Fibroblast of skin of scalp (primary cell): ENCODE measurements around the gene ANO4.
"Not testable (repeated sequence)": the region's sequence is repeated elsewhere in the genome, so short reads cannot be mapped to it uniquely, and the experiment has no call there.

Experiments used
- DNase-seq: peaks from one replicate; pipeline ENCODE4 v3.0.0-alpha.2; 2013

The ANO4 gene

GRCh38 chr12:101097829-101098580 is 303.4 kb downstream of the ANO4 start:
- DNase-seq = no peak

DNA sequence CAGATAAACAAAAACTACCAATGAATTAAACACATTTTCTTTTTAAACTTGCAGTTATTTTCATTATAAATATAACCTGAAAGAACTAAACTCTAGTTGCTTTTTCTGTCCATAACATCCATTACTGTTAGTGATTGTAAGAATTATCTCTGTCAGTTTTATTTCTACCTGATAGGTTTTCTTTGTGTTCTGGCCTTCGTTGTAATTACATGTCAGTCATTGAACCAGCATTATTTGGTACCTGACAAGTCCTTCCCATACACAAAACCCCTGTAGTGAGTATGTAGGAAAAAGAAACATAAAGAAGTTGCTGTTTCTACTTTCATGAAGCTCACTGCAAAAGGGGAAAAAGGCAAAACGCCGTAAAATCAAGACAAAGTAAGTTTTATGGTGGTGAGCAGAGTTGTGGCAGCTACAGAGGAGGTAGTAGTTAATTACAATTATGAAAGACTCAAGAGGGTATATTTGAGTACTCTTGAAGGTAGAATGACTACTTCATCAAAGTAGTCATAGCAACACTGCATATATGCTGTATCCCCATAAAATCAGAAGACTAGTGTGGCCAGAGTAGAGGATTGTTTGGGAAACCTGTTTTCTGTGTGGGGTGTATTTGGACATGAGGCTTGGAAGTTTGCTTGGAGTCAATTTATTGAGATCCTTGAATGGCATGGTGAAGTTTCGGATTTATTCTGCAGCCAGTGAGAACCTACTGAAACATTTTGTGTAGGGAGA is 312.6 kb downstream of the ANO4 start:
- DNase-seq = no peak

DNA sequence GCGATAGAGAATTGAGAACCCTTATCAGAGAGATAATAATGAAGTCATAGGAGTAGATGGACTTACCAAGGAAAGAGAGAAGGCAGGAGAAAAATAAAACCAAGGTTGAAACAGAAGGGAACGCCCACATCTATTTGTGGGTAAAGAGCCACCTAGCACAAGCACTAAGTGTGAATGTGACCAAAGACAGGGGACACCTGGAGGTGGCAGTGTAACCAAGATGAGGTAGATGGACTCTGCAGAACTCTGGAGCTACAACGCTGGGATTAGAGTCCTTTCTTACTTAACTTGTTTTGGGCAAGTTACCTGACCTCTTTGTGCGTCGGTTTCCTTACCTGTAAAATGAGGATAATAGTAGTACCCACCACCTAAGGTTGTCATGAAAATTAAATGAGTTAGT is 313.6 kb downstream of the ANO4 start:
- DNase-seq = no peak

GRCh38 chr12:101110866-101111265 is 316.3 kb downstream of the ANO4 start:
- no peak for DNase-seq

DNA sequence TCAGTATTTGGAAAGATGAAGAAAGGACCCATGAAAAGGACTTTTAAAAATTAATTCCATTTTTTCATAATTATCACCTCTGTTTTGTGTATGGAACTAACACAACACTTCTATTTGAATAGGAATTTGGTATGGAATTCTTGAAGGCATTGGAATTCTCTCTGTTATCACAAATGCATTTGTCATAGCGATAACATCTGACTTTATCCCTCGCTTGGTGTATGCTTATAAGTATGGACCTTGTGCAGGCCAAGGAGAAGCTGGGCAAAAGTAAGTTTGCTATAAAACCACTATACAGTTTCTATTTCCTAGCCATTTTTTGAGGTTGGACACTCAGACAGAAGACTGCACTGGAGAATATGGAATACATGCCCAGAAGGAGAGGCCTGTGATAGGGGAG is 316.9 kb downstream of the ANO4 start:
- DNase-seq = no peak

- no peak for DNase-seq
Observed at GRCh38 chr12:101115326-101115725, 320.8 kb downstream of the ANO4 start.

DNA sequence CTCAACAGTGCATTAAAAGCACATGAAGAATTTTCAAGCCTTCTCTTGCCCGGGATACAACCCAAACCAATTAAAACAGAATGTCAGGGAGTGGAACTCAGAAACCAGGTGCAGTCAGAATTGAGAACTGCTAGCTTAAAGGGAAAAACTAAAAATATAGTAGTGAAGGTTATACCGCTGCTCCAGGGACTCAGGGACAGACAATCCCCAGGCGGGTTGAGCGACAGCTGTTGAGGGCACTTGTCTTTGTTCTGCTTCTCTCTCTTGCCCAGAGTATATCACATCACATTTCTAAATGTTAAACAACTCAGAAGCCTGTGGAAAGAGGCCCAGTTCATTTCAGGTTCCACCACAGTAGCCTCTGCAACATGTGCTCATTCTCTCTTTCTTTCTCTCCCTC is 322.3 kb downstream of the ANO4 start:
- no peak for DNase-seq

- no peak for DNase-seq
Observed at GRCh38 chr12:101117842-101118241, 323.3 kb downstream of the ANO4 start.

- no peak for DNase-seq
Observed at GRCh38 chr12:101127521-101128219, 333.1 kb downstream of the ANO4 start.

DNA sequence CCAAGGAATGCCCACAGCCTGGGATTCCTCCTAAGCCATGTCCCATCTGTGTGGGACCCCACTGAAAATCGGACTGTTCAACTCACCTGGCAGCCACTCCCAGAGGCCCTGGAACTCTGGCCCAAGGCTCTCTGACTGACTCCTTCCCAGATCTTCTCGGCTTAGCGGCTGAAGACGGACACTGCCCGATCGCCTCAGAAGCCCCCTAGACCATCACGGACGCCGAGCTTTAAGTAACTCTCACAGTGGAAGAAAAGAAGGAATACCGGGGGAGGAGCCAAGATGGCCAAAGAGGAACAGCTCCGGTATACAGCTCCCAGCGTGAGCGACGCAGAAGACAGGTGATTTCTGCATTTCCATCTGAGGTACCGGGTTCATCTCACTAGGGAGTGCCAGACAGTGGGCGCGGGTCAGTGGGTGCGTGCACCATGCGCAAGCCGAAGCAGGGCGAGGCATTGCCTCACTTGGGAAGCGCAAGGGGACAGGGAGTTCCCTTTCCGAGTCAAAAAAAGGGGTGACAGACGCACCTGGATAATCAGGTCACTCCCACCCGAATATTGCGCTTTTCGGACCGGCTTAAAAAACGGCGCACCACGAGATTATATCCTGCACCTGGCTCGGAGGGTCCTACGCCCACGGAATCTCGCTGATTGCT is 351.3 kb downstream of the ANO4 start:
- DNase-seq = not testable (repeated sequence)

- DNase-seq = no peak
Observed at GRCh38 chr12:101165319-101165718, 370.7 kb downstream of the ANO4 start.

DNA sequence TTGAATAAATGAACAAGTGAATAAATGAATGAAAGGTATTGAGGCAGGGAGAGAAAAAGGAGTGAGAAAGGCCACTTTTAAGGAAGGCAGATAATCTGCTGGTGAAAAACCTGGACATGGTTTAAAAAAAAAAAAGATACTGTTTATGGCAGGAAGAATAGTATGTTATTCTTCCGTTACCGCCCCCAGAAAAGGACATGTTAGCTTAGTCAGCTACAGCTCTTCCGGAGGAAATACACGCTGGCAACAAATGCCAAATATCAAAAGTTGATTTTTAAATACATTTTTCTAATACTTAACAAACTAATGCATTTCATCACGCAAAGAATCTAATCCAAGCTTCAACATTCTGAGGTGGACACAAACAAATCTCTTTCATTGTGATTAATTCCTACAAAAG is 372.3 kb downstream of the ANO4 start:
- DNase-seq = no peak

GRCh38 chr12:101168001-101168400 is 373.4 kb downstream of the ANO4 start:
- DNase-seq = no peak

DNA sequence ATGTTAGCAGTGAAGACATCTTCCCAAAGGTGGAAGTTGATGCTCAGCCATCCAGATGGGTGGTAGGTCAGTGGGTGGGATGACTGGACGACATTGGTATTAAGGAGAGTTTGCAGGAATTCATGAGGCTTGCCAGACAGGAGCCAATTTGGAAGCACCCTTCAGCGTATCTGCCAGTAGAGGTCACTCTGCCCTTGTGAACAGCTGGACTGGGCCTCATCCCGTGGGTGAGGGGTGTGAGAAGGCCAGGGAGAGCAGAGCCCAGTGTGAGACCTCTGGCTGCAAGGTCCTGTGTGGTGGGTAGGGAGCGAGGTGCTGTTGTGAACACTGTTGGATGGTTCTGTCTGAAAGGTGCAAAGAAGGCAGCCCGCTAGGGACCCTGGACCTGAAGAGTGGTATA is 377.7 kb downstream of the ANO4 start:
- no peak for DNase-seq

- DNase-seq = no peak
Observed at GRCh38 chr12:101173197-101173749, 378.7 kb downstream of the ANO4 start.

GRCh38 chr12:101174541-101174940 is 380.0 kb downstream of the ANO4 start:
- no peak for DNase-seq
